ENCODE measurements around the gene ZNF213. TPM values are rescaled to one million over a fixed set of nuclear protein-coding genes. Genes with fewer than 3 reads are reported as not detected.
A peak's percentile ranks its signal among the peaks of the same experiment; 100 is the strongest.

ZNF213 gene
- polyA plus RNA-seq, 3 donors: 1.5 to 2.6 (median 1.8) TPM

- H3K4me1 ChIP-seq (ENCODE audit: control insufficient read depth in 1 of 2, insufficient read depth in 2 of 2, low read length in 2 of 2): peaks cover 24 to 26% of the 10 kb centered on the region in 2 donors
- peaks cover 5 to 41% of the 10 kb centered on the region in 2 donors for H3K9me3 ChIP-seq (replicated peaks in 1 of 2; ENCODE audit: control insufficient read depth in 1 of 2, insufficient read depth in 1 of 2, low read length in 2 of 2)
- no peak overlapping the region for H3K4me3 ChIP-seq (replicated peaks in 1 of 3; ENCODE audit: low read depth in 2 of 3, low read length in 3 of 3)
- no peaks in the 10 kb centered on the region for H4K20me1 ChIP-seq (ENCODE audit: insufficient read depth, low read length)
- Mint-ChIP-seq H3K9me3 (peaks cover 4 to 49% (median 34%) of the 10 kb centered on the region in 7 donors), H3K4me1 (peaks cover 22% of the 10 kb centered on the region), H3K27me3 (ENCODE audit: low read depth in 3 of 3) (peaks cover 95 to 98% (median 96%) of the 10 kb centered on the region in 3 donors), H3K27ac (no peak overlapping the region), H3K4me3 (peak overlapping the region in 1 of 2 donors; percentile 86), H3K36me3 (peaks cover 5 to 10% of the 10 kb centered on the region in 2 donors)
- H3K9ac ChIP-seq (ENCODE audit: insufficient read depth, low read length, poor library complexity, severe bottlenecking): no peak overlapping the region
- H3K27ac ChIP-seq (ENCODE audit: low read depth in 1 of 2, low read length in 2 of 2): no peak overlapping the region
- peaks cover 67 to 97% of the 10 kb centered on the region in 2 donors for H3K27me3 ChIP-seq (ENCODE audit: control insufficient read depth in 2 of 2, insufficient read depth in 2 of 2, low read length in 2 of 2)
- no peak overlapping the region for H3K4me2 ChIP-seq (replicated peaks; ENCODE audit: extremely low read depth, low read length, poor library complexity, severe bottlenecking)
- no peak for TF ChIP-seq CTCF (IDR thresholded peaks at IDR 0.05)
- no peaks in the 10 kb centered on the region for H3K36me3 ChIP-seq (replicated peaks in 1 of 2; ENCODE audit: control insufficient read depth in 1 of 2, insufficient read depth in 2 of 2, low read length in 2 of 2)
- intact Hi-C loops (cut with micrococcal nuclease): no loop called here
- no peaks in the 10 kb centered on the region for H3K79me2 ChIP-seq (ENCODE audit: insufficient read depth, low read length)
- 8% methylated on average over 27 of the region's 41 CpGs for WGBS (ENCODE audit: insufficient coverage)
- no peak for DNase-seq
- H2AFZ ChIP-seq (ENCODE audit: insufficient read depth, low read depth, low read length, poor library complexity, severe bottlenecking): no peak overlapping the region
Observed at GRCh38 chr16:3171855-3172593, 37.2 kb downstream of the ZNF213 start.

- no peaks in the 10 kb centered on the region for H3K79me2 ChIP-seq (ENCODE audit: insufficient read depth, low read length)
- peak overlapping the region in 2 of 7 donors; percentile 4 to 61 for H3K27ac Mint-ChIP-seq
- H2AFZ ChIP-seq (ENCODE audit: insufficient read depth, low read depth, low read length, poor library complexity, severe bottlenecking): no peak overlapping the region
Observed at GRCh38 chr16:3173892-3174617, 39.2 kb downstream of the ZNF213 start.

More at GRCh38 chr16:3173892-3174617, 39.2 kb downstream of the ZNF213 start:
- peaks cover 5 to 41% of the 10 kb centered on the region in 2 donors for H3K9me3 ChIP-seq (replicated peaks in 1 of 2; ENCODE audit: control insufficient read depth in 1 of 2, insufficient read depth in 1 of 2, low read length in 2 of 2)
- H4K20me1 ChIP-seq (ENCODE audit: insufficient read depth, low read length): no peaks in the 10 kb centered on the region
- H3K4me1 ChIP-seq (ENCODE audit: control insufficient read depth in 1 of 2, insufficient read depth in 2 of 2, low read length in 2 of 2): peaks cover 24 to 26% of the 10 kb centered on the region in 2 donors
- TF ChIP-seq CTCF (IDR thresholded peaks at IDR 0.05): no peak
- H3K4me3 ChIP-seq (replicated peaks in 1 of 3; ENCODE audit: low read depth in 2 of 3, low read length in 3 of 3): peak overlapping the region in 1 of 3 experiments; percentile 14
- H3K36me3 ChIP-seq (replicated peaks in 1 of 2; ENCODE audit: control insufficient read depth in 1 of 2, insufficient read depth in 2 of 2, low read length in 2 of 2): no peaks in the 10 kb centered on the region
- H3K4me1 Mint-ChIP-seq: peaks cover 22% of the 10 kb centered on the region
- no peak overlapping the region for H3K9ac ChIP-seq (ENCODE audit: insufficient read depth, low read length, poor library complexity, severe bottlenecking)
- H3K27me3 ChIP-seq (ENCODE audit: control insufficient read depth in 2 of 2, insufficient read depth in 2 of 2, low read length in 2 of 2): peaks cover 59 to 95% of the 10 kb centered on the region in 2 donors
- peaks cover 96 to 98% (median 98%) of the 10 kb centered on the region in 3 donors for H3K27me3 Mint-ChIP-seq (ENCODE audit: low read depth in 3 of 3)
- 2% methylated on average over 13 of the region's 24 CpGs for WGBS (ENCODE audit: insufficient coverage)
- peaks cover 4 to 47% (median 38%) of the 10 kb centered on the region in 7 donors for H3K9me3 Mint-ChIP-seq
- peak overlapping the region; percentile 60 to 85 for H3K4me3 Mint-ChIP-seq
- peaks cover 5 to 10% of the 10 kb centered on the region in 2 donors for H3K36me3 Mint-ChIP-seq
- peak overlapping the region; percentile 26 for H3K4me2 ChIP-seq (replicated peaks; ENCODE audit: extremely low read depth, low read length, poor library complexity, severe bottlenecking)
- no peak overlapping the region for H3K27ac ChIP-seq (ENCODE audit: low read depth in 1 of 2, low read length in 2 of 2)
- no peak for DNase-seq
- intact Hi-C loops (cut with micrococcal nuclease): no loop called here

All from CD14-positive monocyte (primary cell).